ENCODE data around the gene CDC42. TPM values are rescaled to one million over a fixed set of nuclear protein-coding genes. Genes with fewer than 3 reads are reported as not detected.
A peak's percentile ranks its signal among the peaks of the same experiment; 100 is the strongest.

The CDC42 gene
- total RNA-seq, 4 donors from 2014 or later, result 177 to 243 (median 204) TPM

GRCh38 chr1:22118291-22118992 lies 65.9 kb downstream of the CDC42 start:
- no peak for DNase-seq (ENCODE audit: extremely low spot score)
- Histone ChIP-seq H3K4me3 (no peak overlapping the region), H3K27ac (replicated peaks in 1 of 4) (no peak overlapping the region), H3K36me3 (peaks cover 0 to 44% (median 35%) of the 10 kb centered on the region in 4 donors), H3K4me1 (peaks cover 15 to 47% (median 41%) of the 10 kb centered on the region in 4 donors), H3K27me3 (no peaks in the 10 kb centered on the region), H3K9me3 (no peaks in the 10 kb centered on the region)
- intact Hi-C loops (cut with DNase I), result no loop called here
- TF ChIP-seq EP300 (IDR thresholded peaks at IDR 0.05) (no peak), CTCF (IDR thresholded peaks at IDR 0.05) (no peak), POLR2AphosphoS5 (IDR thresholded peaks at IDR 0.05) (no peak), POLR2A (IDR thresholded peaks at IDR 0.05; ENCODE audit: low read depth) (no peak)
- 82% methylated on average over 6 of the region's 8 CpGs for WGBS

DNA sequence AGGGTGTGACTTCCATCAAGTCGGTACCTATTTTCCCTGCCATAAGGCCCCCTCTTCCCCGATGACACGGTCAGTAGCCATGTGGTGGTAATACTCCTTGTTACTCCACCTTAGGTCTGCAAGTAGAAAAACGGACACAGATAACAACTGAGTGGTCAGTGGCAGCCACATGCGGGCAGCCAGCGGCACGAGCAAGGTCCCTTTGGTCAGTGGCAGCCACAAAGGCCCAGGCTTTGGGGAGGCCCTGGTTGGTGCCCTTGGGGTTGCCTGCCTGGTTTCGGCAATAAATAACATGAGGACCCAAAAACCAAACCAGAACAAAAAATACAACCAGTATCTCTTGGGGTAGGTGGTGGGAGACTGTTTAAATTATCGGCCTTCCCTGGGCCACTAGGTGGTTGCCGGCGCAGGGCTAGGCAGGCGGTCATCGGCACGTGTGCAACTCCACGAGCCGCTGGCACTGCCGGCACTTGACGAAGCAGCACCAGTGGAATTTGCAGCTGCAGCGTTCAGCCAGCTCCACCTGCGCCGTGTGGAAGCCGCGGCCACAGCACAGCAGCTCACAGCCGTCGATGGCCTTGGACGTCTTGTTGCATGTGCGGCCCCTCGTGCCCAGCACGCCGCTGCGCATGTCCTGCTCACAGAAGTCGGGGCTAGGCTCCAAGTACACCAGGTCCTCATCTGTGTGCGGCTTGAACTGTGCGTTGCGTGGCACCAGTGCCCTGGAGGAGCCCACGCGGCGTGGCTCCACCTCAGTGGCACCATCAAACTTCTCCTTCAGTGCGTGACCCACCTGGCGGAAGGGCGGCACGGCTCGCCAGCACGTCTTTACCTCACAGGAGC lies 67.3 kb downstream of the CDC42 start:
- Histone ChIP-seq H3K4me1 (peaks cover 3 to 33% (median 27%) of the 10 kb centered on the region in 4 donors), H3K36me3 (peaks cover 0 to 34% (median 29%) of the 10 kb centered on the region in 4 donors), H3K4me3 (no peak overlapping the region), H3K27ac (replicated peaks in 1 of 4) (no peak overlapping the region), H3K27me3 (no peaks in the 10 kb centered on the region), H3K9me3 (no peaks in the 10 kb centered on the region)
- intact Hi-C loops (cut with DNase I), result no loop called here
- no peak for DNase-seq (ENCODE audit: extremely low spot score)
- TF ChIP-seq POLR2AphosphoS5 (IDR thresholded peaks at IDR 0.05) (no peak), EP300 (IDR thresholded peaks at IDR 0.05) (no peak), CTCF (IDR thresholded peaks at IDR 0.05) (no peak), POLR2A (IDR thresholded peaks at IDR 0.05; ENCODE audit: low read depth) (no peak)
- 93% methylated on average over 40 of the region's 44 CpGs for WGBS

GRCh38 chr1:22120469-22120790 lies 67.9 kb downstream of the CDC42 start:
- 92% methylated on average over 4 of the region's 11 CpGs for WGBS
- H3K27me3 ChIP-seq, result no peaks in the 10 kb centered on the region
- TF ChIP-seq CTCF (IDR thresholded peaks at IDR 0.05) (no peak), POLR2AphosphoS5 (IDR thresholded peaks at IDR 0.05) (peak in 1 of 2 donors; percentile 3)
- no peak for DNase-seq (ENCODE audit: extremely low spot score)
- intact Hi-C loops (cut with DNase I), result no loop called here
- H3K27ac ChIP-seq (replicated peaks in 1 of 4), result no peak overlapping the region
- H3K9me3 ChIP-seq, result no peaks in the 10 kb centered on the region
- peaks cover 0 to 27% (median 22%) of the 10 kb centered on the region in 4 donors for H3K4me1 ChIP-seq
- no peak overlapping the region for H3K4me3 ChIP-seq
- H3K36me3 ChIP-seq, result peaks cover 0 to 28% (median 24%) of the 10 kb centered on the region in 4 donors

- TF ChIP-seq CTCF (IDR thresholded peaks at IDR 0.05), result no peak
- peaks cover 0 to 18% (median 17%) of the 10 kb centered on the region in 4 donors for H3K4me1 ChIP-seq
- H3K4me3 ChIP-seq, result no peak overlapping the region
- no peak overlapping the region for H3K27ac ChIP-seq (replicated peaks in 1 of 4)
- no peak for DNase-seq (ENCODE audit: extremely low spot score)
- no peaks in the 10 kb centered on the region for H3K9me3 ChIP-seq
- 66% methylated on average over 6 of the region's 15 CpGs for WGBS
- H3K27me3 ChIP-seq, result no peaks in the 10 kb centered on the region
- intact Hi-C loops (cut with DNase I), result no loop called here
- peaks cover 0 to 26% (median 23%) of the 10 kb centered on the region in 4 donors for H3K36me3 ChIP-seq
Observed at GRCh38 chr1:22121421-22121911, 69.0 kb downstream of the CDC42 start.
